ENCODE data around the gene TBCA.
"Not testable (repeated sequence)": the region's sequence is repeated elsewhere in the genome, so short reads cannot be mapped to it uniquely, and the experiment has no call there.

Gene TBCA

GRCh38 chr5:77699569-77699968 is 76.6 kb downstream of the TBCA start:
- FAIRE-seq, result not testable (repeated sequence)

- peak; percentile 31 for FAIRE-seq
Measured at GRCh38 chr5:77698920-77699319, 77.2 kb downstream of the TBCA start.

- FAIRE-seq, result no peak
Measured at GRCh38 chr5:77697692-77698091, 78.4 kb downstream of the TBCA start.

GRCh38 chr5:77696120-77696519 is 80.0 kb downstream of the TBCA start:
- no peak for FAIRE-seq

- no peak for FAIRE-seq
Measured at GRCh38 chr5:77693913-77694312, 82.2 kb downstream of the TBCA start.

- no peak for FAIRE-seq
Measured at GRCh38 chr5:77683171-77683732, 92.9 kb downstream of the TBCA start.

- FAIRE-seq, result no peak
Measured at GRCh38 chr5:77670526-77670925, 105.6 kb downstream of the TBCA start.

- FAIRE-seq, result no peak
Measured at GRCh38 chr5:77669677-77670076, 106.5 kb downstream of the TBCA start.

GRCh38 chr5:77663090-77663863 is 112.9 kb downstream of the TBCA start:
- no peak for FAIRE-seq

GRCh38 chr5:77662635-77663034 is 113.5 kb downstream of the TBCA start:
- no peak for FAIRE-seq

GRCh38 chr5:77658662-77659061 is 117.5 kb downstream of the TBCA start:
- FAIRE-seq, result no peak

- no peak for FAIRE-seq
Measured at GRCh38 chr5:77651343-77651742, 124.8 kb downstream of the TBCA start.

- no peak for FAIRE-seq
Measured at GRCh38 chr5:77650686-77651085, 125.5 kb downstream of the TBCA start.

- FAIRE-seq, result no peak
Measured at GRCh38 chr5:77649776-77650175, 126.4 kb downstream of the TBCA start.

- FAIRE-seq, result no peak
Measured at GRCh38 chr5:77645995-77646639, 130.0 kb downstream of the TBCA start.

- FAIRE-seq, result no peak
Measured at GRCh38 chr5:77645158-77645994, 130.8 kb downstream of the TBCA start.

- FAIRE-seq, result no peak
Measured at GRCh38 chr5:77644371-77645157, 131.6 kb downstream of the TBCA start.

- FAIRE-seq, result no peak
Measured at GRCh38 chr5:77643654-77644370, 132.3 kb downstream of the TBCA start.

GRCh38 chr5:77642738-77643653 is 133.1 kb downstream of the TBCA start:
- no peak for FAIRE-seq

- no peak for FAIRE-seq
Measured at GRCh38 chr5:77641963-77642737, 134.0 kb downstream of the TBCA start.
